ENCODE measurements around the gene PDE1A.
"Not testable (repeated sequence)": the region's sequence is repeated elsewhere in the genome, so short reads cannot be mapped to it uniquely, and the experiment has no call there.

Gene PDE1A

GRCh38 chr2:182281276-182281675 is 145.6 kb downstream of the PDE1A start:
- H3K27ac Mint-ChIP-seq (ENCODE audit: low read depth) = no peak overlapping the region
- H3K4me1 Mint-ChIP-seq = no peaks in the 10 kb centered on the region
- no peaks in the 10 kb centered on the region for H3K36me3 Mint-ChIP-seq (ENCODE audit: insufficient read depth)
- DNase-seq (ENCODE audit: low spot score in 2 of 2) = no peak
- H3K4me3 Mint-ChIP-seq = no peak overlapping the region
- no peak for ATAC-seq (replicated peaks; ENCODE audit: extremely low read depth, poor library complexity, severe bottlenecking)
- no peaks in the 10 kb centered on the region for H3K27me3 Mint-ChIP-seq
- peaks cover 7% of the 10 kb centered on the region for H3K9me3 Mint-ChIP-seq

GRCh38 chr2:182280118-182280517 is 146.7 kb downstream of the PDE1A start:
- no peaks in the 10 kb centered on the region for H3K27me3 Mint-ChIP-seq
- ATAC-seq (replicated peaks; ENCODE audit: extremely low read depth, poor library complexity, severe bottlenecking) (no peak), DNase-seq (ENCODE audit: low spot score in 2 of 2) (no peak)
- no peak overlapping the region for H3K27ac Mint-ChIP-seq (ENCODE audit: low read depth)
- H3K4me1 Mint-ChIP-seq = no peaks in the 10 kb centered on the region
- peaks cover 7% of the 10 kb centered on the region for H3K9me3 Mint-ChIP-seq
- no peaks in the 10 kb centered on the region for H3K36me3 Mint-ChIP-seq (ENCODE audit: insufficient read depth)
- no peak overlapping the region for H3K4me3 Mint-ChIP-seq

- not testable (repeated sequence) for H3K4me3 Mint-ChIP-seq; ATAC-seq (replicated peaks; ENCODE audit: extremely low read depth, poor library complexity, severe bottlenecking); H3K27me3 Mint-ChIP-seq; H3K27ac Mint-ChIP-seq (ENCODE audit: low read depth); DNase-seq (ENCODE audit: low spot score in 2 of 2); H3K36me3 Mint-ChIP-seq (ENCODE audit: insufficient read depth); H3K4me1 Mint-ChIP-seq
- H3K9me3 Mint-ChIP-seq = peaks cover 13% of the 10 kb centered on the region
Measured at GRCh38 chr2:182276662-182277061, 150.2 kb downstream of the PDE1A start.

- H3K4me3 Mint-ChIP-seq = no peak overlapping the region
- ATAC-seq (replicated peaks; ENCODE audit: extremely low read depth, poor library complexity, severe bottlenecking) (no peak), DNase-seq (ENCODE audit: low spot score in 2 of 2) (no peak)
- no peaks in the 10 kb centered on the region for H3K36me3 Mint-ChIP-seq (ENCODE audit: insufficient read depth)
- no peaks in the 10 kb centered on the region for H3K27me3 Mint-ChIP-seq
- no peak overlapping the region for H3K27ac Mint-ChIP-seq (ENCODE audit: low read depth)
- H3K4me1 Mint-ChIP-seq = no peaks in the 10 kb centered on the region
- peaks cover 11% of the 10 kb centered on the region for H3K9me3 Mint-ChIP-seq
Measured at GRCh38 chr2:182267971-182268370, 158.9 kb downstream of the PDE1A start.

- no peak for ATAC-seq (replicated peaks; ENCODE audit: extremely low read depth, poor library complexity, severe bottlenecking)
Measured at GRCh38 chr2:182266909-182267308, 159.9 kb downstream of the PDE1A start.

GRCh38 chr2:182265718-182266117 is 161.1 kb downstream of the PDE1A start:
- Mint-ChIP-seq H3K36me3 (ENCODE audit: insufficient read depth) (no peaks in the 10 kb centered on the region), H3K27ac (ENCODE audit: low read depth) (no peak overlapping the region), H3K4me3 (no peak overlapping the region), H3K4me1 (no peaks in the 10 kb centered on the region), H3K9me3 (peaks cover 5% of the 10 kb centered on the region), H3K27me3 (no peaks in the 10 kb centered on the region)
- ATAC-seq (replicated peaks; ENCODE audit: extremely low read depth, poor library complexity, severe bottlenecking) (no peak), DNase-seq (ENCODE audit: low spot score in 2 of 2) (no peak)

More at GRCh38 chr2:182266909-182267308, 159.9 kb downstream of the PDE1A start:
- no peak for DNase-seq (ENCODE audit: low spot score in 2 of 2)
- Mint-ChIP-seq H3K9me3 (peaks cover 5% of the 10 kb centered on the region), H3K27ac (ENCODE audit: low read depth) (no peak overlapping the region), H3K4me3 (no peak overlapping the region), H3K27me3 (no peaks in the 10 kb centered on the region), H3K36me3 (ENCODE audit: insufficient read depth) (no peaks in the 10 kb centered on the region), H3K4me1 (no peaks in the 10 kb centered on the region)

- no peaks in the 10 kb centered on the region for H3K27me3 Mint-ChIP-seq
- no peaks in the 10 kb centered on the region for H3K36me3 Mint-ChIP-seq (ENCODE audit: insufficient read depth)
- H3K27ac Mint-ChIP-seq (ENCODE audit: low read depth) = no peak overlapping the region
- DNase-seq (ENCODE audit: low spot score in 2 of 2) (no peak), ATAC-seq (replicated peaks; ENCODE audit: extremely low read depth, poor library complexity, severe bottlenecking) (no peak)
- no peaks in the 10 kb centered on the region for H3K4me1 Mint-ChIP-seq
- H3K4me3 Mint-ChIP-seq = no peak overlapping the region
- no peaks in the 10 kb centered on the region for H3K9me3 Mint-ChIP-seq
Measured at GRCh38 chr2:182261860-182262387, 164.9 kb downstream of the PDE1A start.

- Mint-ChIP-seq H3K4me3 (no peak overlapping the region), H3K4me1 (no peaks in the 10 kb centered on the region), H3K36me3 (ENCODE audit: insufficient read depth) (no peaks in the 10 kb centered on the region), H3K9me3 (no peaks in the 10 kb centered on the region), H3K27me3 (no peaks in the 10 kb centered on the region), H3K27ac (ENCODE audit: low read depth) (no peak overlapping the region)
- ATAC-seq (replicated peaks; ENCODE audit: extremely low read depth, poor library complexity, severe bottlenecking) = no peak
- no peak for DNase-seq (ENCODE audit: low spot score in 2 of 2)
Measured at GRCh38 chr2:182259629-182260150, 167.1 kb downstream of the PDE1A start.

GRCh38 chr2:182252534-182252933 is 174.3 kb downstream of the PDE1A start:
- H3K27me3 Mint-ChIP-seq = no peaks in the 10 kb centered on the region
- H3K9me3 Mint-ChIP-seq = no peaks in the 10 kb centered on the region
- no peaks in the 10 kb centered on the region for H3K4me1 Mint-ChIP-seq

GRCh38 chr2:182248898-182249297 is 177.9 kb downstream of the PDE1A start:
- Mint-ChIP-seq H3K4me3 (no peak overlapping the region), H3K27ac (ENCODE audit: low read depth) (no peak overlapping the region), H3K9me3 (no peaks in the 10 kb centered on the region), H3K4me1 (no peaks in the 10 kb centered on the region), H3K27me3 (no peaks in the 10 kb centered on the region), H3K36me3 (ENCODE audit: insufficient read depth) (peaks cover 1% of the 10 kb centered on the region)
- no peak for ATAC-seq (replicated peaks; ENCODE audit: extremely low read depth, poor library complexity, severe bottlenecking)
- no peak for DNase-seq (ENCODE audit: low spot score in 2 of 2)

More at GRCh38 chr2:182252534-182252933, 174.3 kb downstream of the PDE1A start:
- ATAC-seq (replicated peaks; ENCODE audit: extremely low read depth, poor library complexity, severe bottlenecking) (no peak), DNase-seq (ENCODE audit: low spot score in 2 of 2) (no peak)
- H3K27ac Mint-ChIP-seq (ENCODE audit: low read depth) = no peak overlapping the region
- no peak overlapping the region for H3K4me3 Mint-ChIP-seq
- peaks cover 1% of the 10 kb centered on the region for H3K36me3 Mint-ChIP-seq (ENCODE audit: insufficient read depth)

GRCh38 chr2:182248362-182248761 is 178.5 kb downstream of the PDE1A start:
- DNase-seq (ENCODE audit: low spot score in 2 of 2) (no peak), ATAC-seq (replicated peaks; ENCODE audit: extremely low read depth, poor library complexity, severe bottlenecking) (no peak)
- Mint-ChIP-seq H3K9me3 (no peaks in the 10 kb centered on the region), H3K36me3 (ENCODE audit: insufficient read depth) (peaks cover 1% of the 10 kb centered on the region), H3K4me1 (no peaks in the 10 kb centered on the region), H3K27ac (ENCODE audit: low read depth) (no peak overlapping the region), H3K27me3 (no peaks in the 10 kb centered on the region), H3K4me3 (no peak overlapping the region)

- Mint-ChIP-seq H3K4me3 (no peak overlapping the region), H3K27me3 (no peaks in the 10 kb centered on the region), H3K9me3 (no peaks in the 10 kb centered on the region), H3K36me3 (ENCODE audit: insufficient read depth) (peaks cover 1% of the 10 kb centered on the region), H3K4me1 (no peaks in the 10 kb centered on the region), H3K27ac (ENCODE audit: low read depth) (no peak overlapping the region)
- DNase-seq (ENCODE audit: low spot score in 2 of 2) = no peak
- ATAC-seq (replicated peaks; ENCODE audit: extremely low read depth, poor library complexity, severe bottlenecking) = no peak
Measured at GRCh38 chr2:182247831-182248230, 179.0 kb downstream of the PDE1A start.

GRCh38 chr2:182245963-182246362 is 180.9 kb downstream of the PDE1A start:
- H3K4me3 Mint-ChIP-seq = no peak overlapping the region
- peaks cover 3% of the 10 kb centered on the region for H3K36me3 Mint-ChIP-seq (ENCODE audit: insufficient read depth)
- ATAC-seq (replicated peaks; ENCODE audit: extremely low read depth, poor library complexity, severe bottlenecking) (no peak), DNase-seq (ENCODE audit: low spot score in 2 of 2) (no peak)
- no peak overlapping the region for H3K27ac Mint-ChIP-seq (ENCODE audit: low read depth)
- H3K4me1 Mint-ChIP-seq = no peaks in the 10 kb centered on the region
- H3K27me3 Mint-ChIP-seq = no peaks in the 10 kb centered on the region
- H3K9me3 Mint-ChIP-seq = no peaks in the 10 kb centered on the region
